Measurements from ENCODE around the gene HNRNPC.
"Not testable (repeated sequence)": the region's sequence is repeated elsewhere in the genome, so short reads cannot be mapped to it uniquely, and the experiment has no call there.

HNRNPC gene

DNA sequence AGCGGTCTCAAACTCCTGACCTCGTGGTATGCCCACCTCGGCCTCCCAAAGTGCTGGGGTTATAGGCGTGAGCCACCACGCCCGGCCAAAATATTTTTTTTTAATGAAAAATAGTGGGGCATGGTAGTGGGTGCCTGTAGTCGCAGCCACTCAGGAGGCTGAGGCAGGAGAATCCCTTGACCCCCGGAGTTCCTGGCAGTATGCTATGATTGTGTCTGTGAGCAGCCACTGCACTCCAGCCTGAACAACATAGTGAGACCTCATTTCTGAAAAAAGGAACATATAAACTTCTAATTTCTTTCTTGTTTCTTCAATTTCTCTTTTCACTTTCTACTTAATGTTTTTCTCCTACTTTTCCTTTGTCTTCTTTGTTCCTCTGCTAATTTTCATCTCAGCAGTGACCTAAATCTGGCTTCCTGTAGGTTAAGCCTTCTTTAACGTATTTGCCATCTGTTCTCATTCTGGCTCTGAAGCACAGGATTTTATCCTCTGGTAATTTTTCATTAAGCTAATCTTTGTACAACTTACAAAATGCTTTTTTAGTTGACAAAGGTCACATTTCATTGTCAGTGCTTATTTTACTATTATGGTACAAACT, 6.1 kb upstream of the HNRNPC start:
- H3K4me3 ChIP-seq (ENCODE audit: low read depth, low read length) = no peak overlapping the region

GRCh38 chr14:21272661-21273060, 3.4 kb upstream of the HNRNPC start:
- H3K4me3 ChIP-seq (ENCODE audit: low read depth, low read length); DNase-seq (ENCODE audit: low read depth): not testable (repeated sequence)

More for the DNA sequence above, 6.1 kb upstream of the HNRNPC start:
- DNase-seq (ENCODE audit: low read depth) = no peak

DNA sequence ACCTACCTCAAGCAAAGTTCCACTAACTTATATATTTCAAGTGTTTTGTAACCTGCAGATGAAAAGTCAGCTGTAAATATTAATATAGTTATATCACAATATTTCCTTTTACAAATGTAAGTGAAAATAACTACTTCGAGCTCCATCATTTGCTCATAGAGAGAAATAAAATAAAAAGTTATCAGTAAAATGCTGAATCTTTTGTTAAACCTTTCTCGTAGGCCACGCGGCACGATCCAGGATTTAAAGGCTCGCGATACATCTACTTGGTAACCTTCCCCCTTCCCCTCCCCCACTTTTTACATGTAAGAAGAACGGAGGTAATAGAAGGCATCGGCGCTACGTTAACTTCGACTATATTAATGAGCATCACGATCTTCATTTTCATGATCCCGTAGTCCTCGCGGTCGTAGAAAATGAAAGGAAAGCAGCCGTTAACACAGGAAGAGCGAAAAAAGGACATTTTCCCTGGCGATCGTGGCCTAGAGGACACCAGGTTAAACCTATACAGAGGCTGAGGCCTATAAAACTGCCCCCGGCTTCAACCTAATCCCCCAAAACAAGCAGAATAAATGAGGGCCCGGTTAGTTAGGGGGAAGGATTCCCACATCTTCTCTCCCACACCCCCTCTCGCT, 508 bp downstream of the HNRNPC start:
- peak; percentile 11 for DNase-seq (ENCODE audit: low read depth)
- peak overlapping the region; percentile 99 for H3K4me3 ChIP-seq (ENCODE audit: low read depth, low read length)

- no peak for DNase-seq (ENCODE audit: low read depth)
- H3K4me3 ChIP-seq (ENCODE audit: low read depth, low read length) = peak overlapping the region; percentile 99
Measured at GRCh38 chr14:21267886-21268616, 1.2 kb downstream of the HNRNPC start.

DNA sequence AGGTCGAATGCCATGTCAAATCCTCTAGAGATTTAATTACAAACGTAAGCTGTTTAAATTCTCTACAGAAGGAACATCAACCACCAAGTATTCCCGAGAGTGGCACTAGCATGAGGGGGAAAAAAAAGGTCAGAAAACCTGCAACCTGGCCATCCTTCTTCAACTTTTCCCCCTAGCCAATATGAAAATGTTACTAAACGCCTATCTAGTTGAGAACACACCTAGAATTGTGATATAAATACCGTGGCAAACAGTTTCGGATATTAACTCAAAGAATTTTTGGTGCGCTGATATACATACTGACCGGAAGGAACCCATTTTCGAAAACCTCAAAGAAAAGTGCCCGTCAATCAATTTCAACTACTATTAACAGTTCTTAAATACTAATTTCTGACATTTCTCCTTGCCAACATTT, 1.8 kb downstream of the HNRNPC start:
- peak overlapping the region; percentile 99 for H3K4me3 ChIP-seq (ENCODE audit: low read depth, low read length)
- DNase-seq (ENCODE audit: low read depth) = no peak

DNA sequence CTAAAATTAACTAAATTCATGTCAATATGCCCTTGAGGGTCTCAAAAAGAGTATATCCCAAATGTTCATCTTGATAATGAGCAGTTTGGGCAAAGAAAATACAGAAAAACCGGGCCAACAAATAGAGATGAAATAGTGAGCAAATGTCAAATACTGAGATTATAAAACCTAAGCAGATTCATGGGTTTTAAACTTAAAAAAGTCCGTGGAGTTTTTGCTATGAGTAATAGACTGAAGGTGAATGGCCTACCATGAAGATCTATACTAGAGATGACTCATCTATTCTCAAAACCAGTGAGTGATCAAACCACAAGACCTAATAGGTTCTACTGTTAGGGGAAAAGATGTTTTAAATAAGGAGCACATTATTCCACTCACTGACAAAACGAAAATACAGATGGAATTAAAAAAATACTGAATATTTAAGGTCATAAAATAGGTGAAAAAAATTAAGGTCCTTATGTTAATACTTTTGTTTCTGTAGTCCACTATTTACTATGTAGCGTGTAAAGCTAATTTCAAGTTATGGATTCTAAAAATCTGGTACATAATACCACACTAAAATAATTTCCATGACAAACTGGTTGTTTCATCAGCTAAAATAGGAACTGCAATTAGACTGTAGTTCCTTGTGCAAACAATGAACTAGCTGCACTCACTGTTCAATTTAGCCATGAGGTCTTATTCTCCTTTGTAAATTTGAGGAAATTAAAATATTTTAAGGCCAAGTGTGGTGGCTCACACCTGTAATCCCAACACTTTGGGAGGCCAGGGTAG, 5.0 kb downstream of the HNRNPC start:
- H3K4me3 ChIP-seq (ENCODE audit: low read depth, low read length) = peak overlapping the region; percentile 14
- DNase-seq (ENCODE audit: low read depth) = peak; percentile 62

DNA sequence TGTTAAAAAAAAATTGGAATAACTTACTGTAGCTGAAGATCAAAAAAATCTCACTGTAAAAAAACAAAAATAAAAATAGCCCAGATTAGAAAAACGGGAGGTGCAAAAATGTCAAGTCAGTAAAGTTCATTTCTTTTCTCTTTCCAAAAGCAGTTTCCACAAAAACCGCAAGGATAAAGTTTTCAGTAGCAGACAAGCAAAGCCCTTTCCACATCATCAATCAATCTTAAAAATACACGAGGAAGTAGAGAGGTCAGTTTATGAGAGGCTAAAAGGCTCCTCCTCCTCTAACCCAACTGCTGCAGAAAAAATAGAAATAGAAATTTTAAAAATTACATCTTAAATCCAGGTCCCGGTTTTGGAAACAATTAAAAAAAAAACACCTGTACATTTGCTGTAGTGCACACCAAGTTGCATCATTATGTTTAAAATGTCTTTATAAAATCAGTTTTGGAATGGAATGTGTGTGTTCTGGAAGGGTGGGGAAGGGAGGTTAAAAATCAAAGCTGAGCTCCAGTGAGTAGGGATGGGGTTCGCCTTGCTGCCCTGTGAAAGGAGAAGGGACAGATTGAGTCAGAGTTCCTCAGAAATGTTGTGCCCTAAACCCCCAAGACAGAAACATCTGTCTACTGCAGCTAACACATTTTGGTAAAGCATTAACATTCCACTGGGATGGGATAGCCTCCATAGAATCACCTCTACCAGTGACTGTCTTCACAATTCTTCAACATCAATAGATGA, 5.8 kb downstream of the HNRNPC start:
- H3K4me3 ChIP-seq (ENCODE audit: low read depth, low read length) = peak overlapping the region; percentile 14
- no peak for DNase-seq (ENCODE audit: low read depth)

DNA sequence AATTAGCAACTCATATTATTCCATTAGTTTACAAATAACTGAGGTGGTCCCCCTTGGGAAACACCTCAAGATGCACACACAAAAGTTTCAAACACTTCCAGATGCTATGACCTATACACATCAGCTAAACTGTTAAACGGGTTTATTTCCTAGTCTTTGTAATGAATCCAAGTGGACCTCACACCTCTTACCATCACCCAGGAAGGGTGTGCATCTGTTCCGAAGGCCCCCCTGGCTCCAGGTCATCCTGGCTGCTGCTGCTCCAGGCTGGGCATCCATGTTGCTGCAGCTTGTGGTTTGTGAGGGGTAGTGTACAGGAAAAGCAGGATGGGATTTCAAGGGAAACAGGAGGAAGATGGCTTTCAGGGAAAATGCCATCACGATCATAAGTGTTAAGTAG, 6.8 kb downstream of the HNRNPC start:
- no peak overlapping the region for H3K4me3 ChIP-seq (ENCODE audit: low read depth, low read length)
- no peak for DNase-seq (ENCODE audit: low read depth)

GRCh38 chr14:21261824-21262223, 7.4 kb downstream of the HNRNPC start:
- H3K4me3 ChIP-seq (ENCODE audit: low read depth, low read length) = no peak overlapping the region
- no peak for DNase-seq (ENCODE audit: low read depth)

GRCh38 chr14:21258889-21259787, 10.1 kb downstream of the HNRNPC start:
- H3K4me3 ChIP-seq (ENCODE audit: low read depth, low read length) = no peak overlapping the region
- no peak for DNase-seq (ENCODE audit: low read depth)

- no peak overlapping the region for H3K4me3 ChIP-seq (ENCODE audit: low read depth, low read length)
- no peak for DNase-seq (ENCODE audit: low read depth)
Measured at GRCh38 chr14:21258005-21258888, 11.0 kb downstream of the HNRNPC start.

DNA sequence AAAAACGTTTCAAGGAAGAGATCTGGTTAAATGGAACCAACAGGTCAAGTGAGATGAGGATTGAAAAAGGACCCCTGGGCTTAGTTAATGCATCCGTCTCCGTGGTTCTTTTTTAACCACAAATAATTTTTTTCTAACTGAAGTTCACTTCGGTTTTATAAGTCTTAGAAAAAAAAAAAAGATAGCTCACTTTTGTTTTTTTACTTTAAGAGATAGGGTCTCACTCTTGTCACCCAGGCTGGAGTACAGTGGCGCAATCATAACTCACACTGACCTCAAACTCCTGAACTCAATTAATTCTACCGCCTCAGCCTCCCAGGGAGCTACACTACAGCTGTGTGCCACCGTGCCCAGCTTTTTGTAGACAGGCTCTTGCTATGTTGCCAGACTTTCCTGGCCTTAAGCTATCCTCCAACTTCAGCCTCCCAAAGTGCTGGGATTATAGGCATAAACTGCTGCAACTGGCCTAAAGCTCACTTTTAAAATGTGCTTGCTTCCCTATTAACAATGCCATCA, 11.8 kb downstream of the HNRNPC start:
- H3K4me3 ChIP-seq (ENCODE audit: low read depth, low read length) = no peak overlapping the region
- no peak for DNase-seq (ENCODE audit: low read depth)

- H3K4me3 ChIP-seq (ENCODE audit: low read depth, low read length) = no peak overlapping the region
- no peak for DNase-seq (ENCODE audit: low read depth)
Measured at GRCh38 chr14:21256539-21257393, 12.5 kb downstream of the HNRNPC start.

DNA sequence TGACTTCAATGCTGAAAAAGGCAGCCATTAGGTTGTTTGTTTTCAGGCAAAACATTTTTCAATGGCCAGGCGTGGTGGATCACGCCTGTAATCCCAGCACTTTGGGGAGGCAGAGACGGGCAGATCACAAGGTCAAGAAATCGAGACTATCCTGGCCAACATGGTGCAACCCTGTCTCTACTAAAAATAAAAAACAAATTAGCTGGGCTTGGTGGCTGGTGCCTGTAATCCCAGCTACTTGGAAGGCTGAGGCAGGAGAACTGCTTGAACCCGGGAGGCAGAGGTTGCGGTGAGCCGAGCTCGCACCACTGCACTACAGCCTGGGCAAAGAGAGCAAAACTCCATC, 13.2 kb downstream of the HNRNPC start:
- not testable (repeated sequence) for H3K4me3 ChIP-seq (ENCODE audit: low read depth, low read length); DNase-seq (ENCODE audit: low read depth)

DNA sequence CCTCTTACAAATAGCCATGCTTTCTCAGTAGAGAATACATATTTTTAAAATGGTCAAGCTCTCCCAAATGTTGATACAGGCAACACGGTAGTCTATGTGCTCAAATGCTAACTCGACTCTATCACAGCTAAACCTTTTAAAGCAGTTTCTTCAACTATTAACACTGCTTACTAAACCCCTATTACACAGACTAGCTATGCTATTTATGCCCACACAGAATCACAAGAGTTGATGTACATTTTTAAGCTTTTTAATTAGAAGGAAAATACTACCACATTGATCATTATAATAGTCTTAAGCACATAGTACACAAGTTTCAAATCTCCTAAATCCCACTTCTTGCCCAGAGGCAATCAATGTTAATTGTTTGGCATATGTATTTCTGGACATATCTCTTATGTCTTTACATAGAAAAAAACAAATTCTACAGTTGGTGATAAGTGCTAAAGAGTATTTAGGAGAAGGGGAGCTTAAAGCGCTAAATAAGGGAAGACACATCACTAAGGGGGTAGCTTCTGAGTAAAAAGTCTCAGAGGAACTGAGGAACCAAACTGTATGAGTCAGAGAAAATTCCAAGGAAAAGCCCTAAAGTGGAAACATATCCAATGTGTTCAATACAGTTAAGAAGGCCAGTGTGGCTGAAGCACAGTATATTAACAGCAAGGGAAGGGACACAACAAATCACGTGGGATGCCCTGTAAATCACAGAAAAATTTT, 13.7 kb downstream of the HNRNPC start:
- no peak overlapping the region for H3K4me3 ChIP-seq (ENCODE audit: low read depth, low read length)
- DNase-seq (ENCODE audit: low read depth) = no peak

DNA sequence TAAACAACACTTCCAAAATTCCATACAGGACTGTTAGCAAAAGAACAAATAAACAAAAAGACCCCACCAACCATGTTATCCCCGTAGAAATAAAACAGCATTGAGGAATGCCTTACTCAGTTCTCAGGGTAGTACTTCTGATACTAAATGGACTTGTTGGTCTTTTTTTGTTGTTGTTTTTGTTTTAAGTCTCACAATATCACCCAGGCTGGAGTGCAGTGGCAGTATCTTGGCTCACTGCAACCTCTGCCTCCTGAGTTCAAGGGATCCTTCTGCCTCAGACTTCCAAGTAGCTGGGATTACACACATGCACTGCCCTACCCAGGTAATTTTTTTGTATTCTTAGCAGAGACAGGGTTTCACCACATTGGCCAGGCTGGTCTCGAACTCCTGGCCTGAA, 17.1 kb downstream of the HNRNPC start:
- no peak for DNase-seq (ENCODE audit: low read depth)
- H3K4me3 ChIP-seq (ENCODE audit: low read depth, low read length) = no peak overlapping the region
